OCI-LY7 (cell line): Measurements from ENCODE around the gene IARS2. TPM values are rescaled to one million over a fixed set of nuclear protein-coding genes. Genes with fewer than 3 reads are reported as not detected.

Experiments used
- BruUV-seq: library from RNA; stranded (reverse); fragments of 400-500 nt; replicated peaks from 2 replicates; lab custom pipeline; 2021; lab: Mats Ljungman, UMichigan
- CTCF ChIA-PET: fragments of 300-600 bp; sonication (Branson Sonifier 250); formaldehyde crosslinking; loops from one replicate; lab custom pipeline; 2022; ENCODE audit warnings: antibody characterized with exemption; ENCODE audit not compliant: unreplicated experiment; lab: Charles Lee
- POLR2A ChIA-PET: fragments of 300-600 bp; sonication (Branson Sonifier 250); formaldehyde crosslinking; loops from one replicate; lab custom pipeline; 2022; ENCODE audit warnings: antibody characterized with exemption; lab: Charles Lee
- DNase-seq: peaks from one replicate; pipeline ENCODE4 v3.0.0-alpha.2; 2015; ENCODE audit warnings: low spot score
- H2AFZ ChIP-seq: fragments of 200-600 bp; sonication (generic), shearing (Covaris generic); 2 replicates; pipeline ENCODE4 v1.6.1; 2014; ENCODE audit warnings: mild to moderate bottlenecking, antibody characterized with exemption, low read length, moderate library complexity
- H3K27ac ChIP-seq: fragments of 200-600 bp; sonication (generic); 2 replicates; pipeline ENCODE4 v1.5.1; 2014; ENCODE audit warnings: mixed run types, low read depth, mild to moderate bottlenecking, moderate library complexity, low read length, inconsistent platforms; ENCODE audit not compliant: poor library complexity, severe bottlenecking
- H3K36me3 ChIP-seq: fragments of 200-600 bp; sonication (generic); 2 replicates; pipeline ENCODE4 v1.6.1; 2014; ENCODE audit warnings: mild to moderate bottlenecking, antibody characterized with exemption, low read length, moderate library complexity, mixed read lengths; ENCODE audit not compliant: insufficient read depth
- H3K4me1 ChIP-seq: fragments of 200-600 bp; sonication (generic); 2 replicates; pipeline ENCODE4 v1.5.1; 2014; ENCODE audit warnings: mild to moderate bottlenecking, low read length; ENCODE audit not compliant: insufficient read depth, poor library complexity, severe bottlenecking
- H3K4me2 ChIP-seq: fragments of 200-600 bp; sonication (generic); 2 replicates; pipeline ENCODE4 v1.6.1; 2014; ENCODE audit warnings: mild to moderate bottlenecking, low read length
- H3K4me3 ChIP-seq: fragments of 200-600 bp; sonication (generic); 2 replicates; pipeline ENCODE4 v1.5.1; 2014; ENCODE audit warnings: mild to moderate bottlenecking, low read depth, low read length; ENCODE audit not compliant: poor library complexity, severe bottlenecking
- H3K79me2 ChIP-seq: fragments of 200-600 bp; sonication (generic); 2 replicates; pipeline ENCODE4 v1.6.1; 2016; ENCODE audit warnings: low read depth, mild to moderate bottlenecking, low read length, moderate library complexity, mixed read lengths; ENCODE audit not compliant: insufficient read depth
- H3K9me2 ChIP-seq: fragments of 200-600 bp; sonication (generic); 2 replicates; pipeline ENCODE4 v1.6.1; 2016; ENCODE audit warnings: mild to moderate bottlenecking, low read length, mixed read lengths; ENCODE audit not compliant: insufficient read depth
- H3K9me3 ChIP-seq: fragments of 200-600 bp; sonication (generic); 2 replicates; pipeline ENCODE4 v1.6.1; 2014; ENCODE audit warnings: mild to moderate bottlenecking, mixed run types, low read length, mixed read lengths
- H4K20me1 ChIP-seq: fragments of 200-600 bp; sonication (generic); 2 replicates; pipeline ENCODE4 v1.6.1; 2014; ENCODE audit warnings: mild to moderate bottlenecking, antibody characterized with exemption, low read length, moderate library complexity, mixed read lengths; ENCODE audit not compliant: insufficient read depth
- EZH2phosphoT487 ChIP-seq: fragments of 200-600 bp; sonication (generic); IDR thresholded peaks from 2 replicates; pipeline ENCODE4 v1.6.1; 2018; ENCODE audit warnings: low read depth, borderline replicate concordance, mild to moderate bottlenecking, mixed run types, antibody characterized with exemption, low read length, moderate library complexity, mixed read lengths
- intact Hi-C: fragments of 100-400 bp; cut with micrococcal nuclease; formaldehyde crosslinking; loops from one replicate; pipeline ENCODE4 v1.10.0; 2022; ENCODE audit not compliant: unreplicated experiment
- total RNA-seq, 2 experiments: library from RNA; depleted of rRNA in 1 of 2; stranded (reverse); fragments of >200 nt in 1 of 2; shearing (Covaris generic) in 1 of 2; gene quantifications; 2 replicates each; pipeline ENCODE4 v1.2.3, GENCODE V29; 2014 to 2022
- TF ChIP-seq, protein P1 (sequence below): fragments of 200-600 bp; sonication (generic); conservative IDR thresholded peaks from 2 replicates; pipeline ENCODE4 v1.5.1; 2014; ENCODE audit warnings: mild to moderate bottlenecking, antibody characterized with exemption, low read length, moderate library complexity, mixed read lengths

The IARS2 gene
- total RNA-seq, 2 experiments from 2014 or later, result 62.6 to 91.3 TPM

DNA sequence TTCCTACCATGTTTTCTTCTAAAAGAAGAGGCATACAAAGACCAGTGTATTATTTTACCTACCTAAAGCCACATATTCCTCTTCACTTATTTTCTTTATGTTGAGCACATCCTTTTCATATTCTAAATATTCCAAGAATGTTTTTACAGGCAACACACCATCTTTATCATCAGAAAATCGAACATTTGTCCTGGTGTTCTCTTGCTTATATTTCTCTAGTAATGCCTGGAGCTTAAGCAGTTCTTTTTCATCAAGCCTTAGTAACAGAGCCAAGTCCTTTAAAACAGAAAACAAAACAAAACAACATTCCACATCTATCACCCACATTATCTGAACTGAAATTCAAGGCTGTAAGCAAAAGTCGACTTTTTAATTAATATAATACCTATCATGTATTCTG, 88.7 kb downstream of the IARS2 start:
- intact Hi-C loops, result no loop called here
- POLR2A ChIA-PET, result no interaction called here
- no peaks in the 10 kb centered on the region for H3K9me3 ChIP-seq
- no peak for DNase-seq
- TF ChIP-seq, protein P1, sequence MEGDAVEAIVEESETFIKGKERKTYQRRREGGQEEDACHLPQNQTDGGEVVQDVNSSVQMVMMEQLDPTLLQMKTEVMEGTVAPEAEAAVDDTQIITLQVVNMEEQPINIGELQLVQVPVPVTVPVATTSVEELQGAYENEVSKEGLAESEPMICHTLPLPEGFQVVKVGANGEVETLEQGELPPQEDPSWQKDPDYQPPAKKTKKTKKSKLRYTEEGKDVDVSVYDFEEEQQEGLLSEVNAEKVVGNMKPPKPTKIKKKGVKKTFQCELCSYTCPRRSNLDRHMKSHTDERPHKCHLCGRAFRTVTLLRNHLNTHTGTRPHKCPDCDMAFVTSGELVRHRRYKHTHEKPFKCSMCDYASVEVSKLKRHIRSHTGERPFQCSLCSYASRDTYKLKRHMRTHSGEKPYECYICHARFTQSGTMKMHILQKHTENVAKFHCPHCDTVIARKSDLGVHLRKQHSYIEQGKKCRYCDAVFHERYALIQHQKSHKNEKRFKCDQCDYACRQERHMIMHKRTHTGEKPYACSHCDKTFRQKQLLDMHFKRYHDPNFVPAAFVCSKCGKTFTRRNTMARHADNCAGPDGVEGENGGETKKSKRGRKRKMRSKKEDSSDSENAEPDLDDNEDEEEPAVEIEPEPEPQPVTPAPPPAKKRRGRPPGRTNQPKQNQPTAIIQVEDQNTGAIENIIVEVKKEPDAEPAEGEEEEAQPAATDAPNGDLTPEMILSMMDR, result no peak
- no peak for TF ChIP-seq EZH2phosphoT487
- no peaks in the 10 kb centered on the region for H3K4me1 ChIP-seq
- no peak overlapping the region for H3K4me3 ChIP-seq
- no peak overlapping the region for H3K4me2 ChIP-seq
- BruUV-seq, result no TSS peak
- no peaks in the 10 kb centered on the region for H3K9me2 ChIP-seq
- H4K20me1 ChIP-seq, result no peaks in the 10 kb centered on the region
- peaks cover 70% of the 10 kb centered on the region for H3K36me3 ChIP-seq
- H3K27ac ChIP-seq, result no peak overlapping the region
- no peak overlapping the region for H2AFZ ChIP-seq
- H3K79me2 ChIP-seq, result no peaks in the 10 kb centered on the region
- CTCF ChIA-PET, result no interaction called here

DNA sequence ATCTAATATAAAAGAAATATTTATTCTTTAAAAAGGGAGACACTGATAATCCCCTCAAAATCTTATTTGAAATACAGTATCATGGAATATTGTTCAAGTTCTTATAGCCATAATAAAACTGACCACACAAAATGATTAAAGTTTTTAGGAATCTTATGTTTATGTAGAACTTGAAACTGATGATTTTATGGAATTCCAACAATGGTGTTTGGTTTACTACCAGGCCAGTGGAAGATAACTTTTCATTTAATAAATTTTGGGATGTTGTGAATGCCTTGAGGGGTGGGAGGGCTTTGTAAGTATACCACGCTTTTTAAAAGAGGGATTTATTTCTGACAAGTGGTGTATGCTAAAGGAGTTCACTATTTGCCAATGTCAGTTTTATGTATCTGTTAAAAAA, 90.6 kb downstream of the IARS2 start:
- ChIA-PET CTCF (no interaction called here), POLR2A (interaction anchor here (0.6 to 1.1 kb wide), 2 partner anchors 12 to 357 kb away, joined by 3 to 4 read pairs; no protein-coding TSS in a partner anchor)
- Histone ChIP-seq H4K20me1 (no peaks in the 10 kb centered on the region), H3K36me3 (peaks cover 72% of the 10 kb centered on the region), H3K9me2 (no peaks in the 10 kb centered on the region), H3K9me3 (no peaks in the 10 kb centered on the region), H3K4me2 (no peak overlapping the region), H3K4me3 (no peak overlapping the region), H3K27ac (no peak overlapping the region), H2AFZ (no peak overlapping the region), H3K79me2 (no peaks in the 10 kb centered on the region), H3K4me1 (no peaks in the 10 kb centered on the region)
- intact Hi-C loops, result no loop called here
- no TSS peak for BruUV-seq
- TF ChIP-seq EZH2phosphoT487, result no peak
- TF ChIP-seq, protein P1, result no peak
- DNase-seq, result no peak

DNA sequence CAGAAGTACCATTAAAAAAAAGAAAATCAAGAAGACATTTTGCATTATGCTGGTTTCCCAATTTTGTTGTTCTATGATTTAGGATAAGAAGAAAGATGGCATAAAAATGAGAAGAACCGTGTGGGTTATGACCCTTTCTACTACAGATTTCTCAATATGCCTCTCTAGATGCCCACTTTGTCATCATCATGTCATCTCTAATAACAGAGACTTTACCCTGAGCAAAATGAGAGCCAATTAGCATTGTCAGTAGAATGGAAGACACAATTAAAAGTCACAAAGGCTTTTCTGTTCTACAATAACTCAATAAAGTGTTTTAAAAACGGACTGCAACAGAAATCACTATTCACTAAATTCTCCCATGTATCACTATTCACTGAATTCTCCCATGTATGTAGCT, 92.8 kb downstream of the IARS2 start:
- Histone ChIP-seq H3K9me3 (no peaks in the 10 kb centered on the region), H3K4me1 (no peaks in the 10 kb centered on the region), H3K79me2 (no peaks in the 10 kb centered on the region), H3K4me2 (no peak overlapping the region), H4K20me1 (no peaks in the 10 kb centered on the region), H3K27ac (no peak overlapping the region), H3K9me2 (no peaks in the 10 kb centered on the region), H3K36me3 (peaks cover 65% of the 10 kb centered on the region), H2AFZ (no peak overlapping the region), H3K4me3 (no peak overlapping the region)
- BruUV-seq, result no TSS peak
- CTCF ChIA-PET, result no interaction called here
- DNase-seq, result no peak
- POLR2A ChIA-PET, result interaction anchor here (0.7 to 1.4 kb wide), 4 partner anchors 11 to 175 kb away, joined by 3 read pairs; no protein-coding TSS in a partner anchor
- intact Hi-C loops, result no loop called here
- no peak for TF ChIP-seq EZH2phosphoT487
- TF ChIP-seq, protein P1, result no peak
